NCI-H1105 (cell line): ENCODE results near the gene MGA.

Experiments used
- DNase-seq: peaks from one replicate; lab custom pipeline; 2025; lab: John Stamatoyannopoulos, UW

Gene MGA

DNA sequence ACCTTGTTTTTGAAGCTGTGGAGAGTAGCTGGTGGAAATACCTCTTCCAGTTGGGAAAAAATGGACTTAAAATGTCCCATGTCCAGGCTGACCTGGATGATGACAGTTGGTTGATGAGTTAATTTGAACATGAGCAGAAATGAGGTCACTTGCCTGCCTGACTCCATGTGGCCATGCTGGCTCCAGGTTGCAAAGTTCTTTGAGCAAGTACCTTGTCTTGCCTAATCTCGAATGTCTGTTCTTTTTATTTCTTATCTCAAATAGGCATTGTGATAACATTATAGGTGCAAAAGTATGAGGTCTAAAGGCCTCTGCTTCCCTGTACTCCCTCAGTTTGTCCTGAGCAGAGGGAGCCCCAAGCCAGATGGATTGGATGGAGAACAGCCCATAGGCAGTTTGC is 123.1 kb downstream of the MGA start:
- DNase-seq = no peak

DNA sequence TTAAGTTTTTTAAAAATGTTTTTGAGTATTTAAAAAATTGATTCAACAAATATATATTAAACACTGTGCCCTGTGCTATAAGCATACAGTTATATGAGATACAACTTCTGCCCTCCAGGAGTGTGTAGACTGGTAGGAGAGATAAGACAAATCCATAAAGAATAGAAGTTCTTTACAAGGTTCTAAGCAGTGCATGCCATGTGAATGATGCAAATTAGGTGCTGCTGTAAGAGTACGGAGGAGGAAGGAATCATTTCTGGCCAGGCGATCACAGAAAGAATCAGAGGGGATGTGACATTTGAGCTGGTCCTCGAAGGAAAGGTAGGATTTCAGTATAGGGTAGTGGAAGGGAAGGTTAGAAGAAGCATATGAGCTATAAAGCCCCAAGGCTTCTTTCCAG is 128.1 kb downstream of the MGA start:
- no peak for DNase-seq

DNA sequence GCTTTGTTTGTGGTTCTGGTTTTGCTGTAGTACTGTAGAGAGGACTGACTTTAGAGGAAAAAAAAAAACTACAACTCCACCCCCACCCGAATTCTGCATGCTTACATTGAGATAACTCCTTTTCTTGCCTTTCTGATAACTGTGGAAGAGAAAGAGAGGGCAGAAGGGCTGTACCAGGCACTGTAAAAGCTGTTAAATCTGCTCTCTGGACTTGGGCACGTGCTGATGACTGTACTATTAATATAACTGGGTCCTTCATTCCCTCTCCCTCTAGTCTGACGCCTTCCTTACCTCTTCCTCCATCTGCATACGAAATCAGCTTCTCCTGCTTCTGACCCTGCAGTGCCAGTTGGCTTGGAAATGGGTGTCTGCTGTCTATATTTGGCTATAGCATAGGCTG is 129.0 kb downstream of the MGA start:
- no peak for DNase-seq

DNA sequence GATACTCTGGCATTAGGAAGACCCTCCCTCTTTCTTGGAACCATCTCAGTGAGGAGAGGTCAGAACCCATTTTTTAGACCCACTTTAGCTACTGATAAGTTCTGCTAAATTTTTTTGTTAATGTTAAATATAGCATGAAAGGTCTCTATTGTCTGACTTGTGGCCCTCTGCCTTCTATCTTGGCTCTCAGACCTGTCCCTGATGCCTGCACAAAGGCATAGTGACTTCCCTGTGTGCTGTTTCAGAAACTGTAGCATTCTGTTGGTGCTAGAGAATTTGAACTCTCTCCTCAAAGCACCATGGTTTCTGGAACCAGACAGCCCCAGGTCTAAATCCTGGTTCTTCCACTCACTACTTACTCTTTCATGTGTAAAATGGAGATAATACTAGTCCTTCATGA is 129.5 kb downstream of the MGA start:
- DNase-seq = no peak

DNA sequence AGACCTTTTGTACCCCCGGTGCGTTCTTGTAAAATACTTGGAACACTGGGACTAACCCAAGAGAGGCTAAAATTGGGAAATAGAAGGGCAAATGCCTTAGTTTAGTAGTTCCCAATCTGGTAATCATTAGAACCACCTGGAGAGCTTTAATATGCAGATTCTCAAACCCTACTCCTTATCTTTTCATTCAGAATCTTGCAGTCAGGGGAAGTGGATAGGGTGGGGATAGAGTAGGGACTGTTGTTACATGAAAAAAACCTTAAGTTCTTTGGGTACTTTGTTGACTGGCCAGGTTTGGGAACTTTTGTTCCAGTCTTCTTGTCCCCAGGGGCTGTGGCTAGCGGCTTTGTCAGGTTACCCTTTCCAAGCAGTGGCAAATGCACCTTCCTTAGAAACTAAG is 130.0 kb downstream of the MGA start:
- DNase-seq = no peak

DNA sequence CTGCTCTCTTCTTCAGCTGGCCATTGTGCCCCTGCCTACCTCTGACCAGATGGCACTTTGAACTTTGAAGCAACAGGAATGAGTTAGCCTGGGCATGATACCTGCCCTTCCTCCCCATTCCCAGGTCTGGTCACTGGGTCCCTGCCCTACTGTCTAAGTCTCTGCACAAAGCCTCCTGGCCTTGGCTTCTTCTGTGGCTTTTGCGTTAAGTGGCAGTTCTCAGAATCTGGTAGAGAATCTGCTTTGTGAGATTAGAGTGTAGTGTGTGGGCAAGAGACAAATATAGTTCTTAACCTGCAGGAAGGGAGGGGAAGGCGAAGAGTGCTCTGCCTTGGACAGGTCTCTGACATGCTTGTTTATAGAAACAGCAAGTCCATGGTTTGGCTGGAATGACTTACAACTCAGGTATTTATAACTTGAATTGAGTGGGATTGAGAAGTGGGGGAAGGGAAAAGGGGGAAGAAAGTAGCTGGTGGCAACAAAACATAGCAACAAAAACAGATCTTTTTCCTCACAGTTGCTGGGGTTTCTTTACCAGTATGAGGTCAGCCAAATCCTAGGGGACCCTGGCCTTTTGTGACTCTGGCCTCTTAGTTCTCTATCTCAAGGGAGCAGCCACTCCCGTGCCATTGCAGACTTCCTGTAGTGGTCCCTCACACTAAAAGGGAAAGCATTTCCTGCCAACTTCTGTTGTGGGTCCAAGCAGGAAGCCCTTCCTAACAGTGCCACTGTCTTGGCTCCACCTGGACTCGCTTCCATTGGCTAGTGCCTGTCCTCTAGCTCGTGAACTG is 130.7 kb downstream of the MGA start:
- DNase-seq = no peak

DNA sequence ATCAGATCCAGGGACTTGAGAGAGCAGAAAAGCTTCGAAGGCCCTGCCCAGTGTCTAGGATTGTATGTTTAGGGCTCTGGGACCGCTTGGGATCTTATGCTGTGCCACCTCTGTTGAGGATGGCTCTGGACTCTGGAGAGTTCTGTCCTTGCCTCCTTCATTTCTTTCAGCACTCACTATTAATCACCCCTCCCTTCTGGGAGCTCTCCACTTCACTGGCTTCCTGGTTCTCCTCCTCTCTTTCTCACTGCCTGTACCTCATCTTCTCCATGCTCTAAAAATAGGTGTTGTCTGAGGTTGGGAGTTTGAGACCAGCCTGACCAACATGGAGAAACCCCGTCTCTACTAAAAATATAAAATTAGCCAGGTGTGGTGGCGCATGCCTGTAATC is 131.3 kb downstream of the MGA start:
- DNase-seq = no peak

DNA sequence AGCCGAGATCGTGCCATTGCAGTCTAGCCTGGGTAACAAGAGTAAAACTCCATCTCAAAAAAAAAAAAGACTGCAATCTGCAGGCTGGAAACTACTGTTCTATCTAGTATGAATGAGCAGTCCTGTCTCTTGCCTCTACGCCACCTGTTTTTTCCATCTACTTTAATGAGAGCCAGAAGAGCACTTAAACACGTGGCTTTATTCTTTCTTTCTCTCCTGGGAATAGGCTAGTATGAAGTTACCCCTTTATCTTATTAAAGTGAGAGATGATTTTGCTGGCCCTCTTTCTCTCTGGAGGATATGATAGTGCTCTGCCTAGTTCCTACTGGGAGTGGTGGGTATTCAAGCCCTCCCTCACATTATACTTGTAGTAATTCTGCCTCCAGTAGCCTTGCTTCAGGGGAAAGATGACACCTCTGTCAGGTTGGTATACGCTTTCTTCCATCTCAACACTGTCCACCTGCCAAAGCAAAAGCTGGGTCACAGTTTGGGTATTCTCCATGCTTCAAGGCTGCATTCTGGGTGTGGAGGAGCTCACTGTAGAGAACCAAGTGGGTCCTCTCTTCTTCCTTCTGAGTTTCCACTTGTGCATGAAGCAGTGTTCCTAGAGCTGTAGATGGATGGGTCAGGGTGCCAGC is 131.9 kb downstream of the MGA start:
- no peak for DNase-seq

DNA sequence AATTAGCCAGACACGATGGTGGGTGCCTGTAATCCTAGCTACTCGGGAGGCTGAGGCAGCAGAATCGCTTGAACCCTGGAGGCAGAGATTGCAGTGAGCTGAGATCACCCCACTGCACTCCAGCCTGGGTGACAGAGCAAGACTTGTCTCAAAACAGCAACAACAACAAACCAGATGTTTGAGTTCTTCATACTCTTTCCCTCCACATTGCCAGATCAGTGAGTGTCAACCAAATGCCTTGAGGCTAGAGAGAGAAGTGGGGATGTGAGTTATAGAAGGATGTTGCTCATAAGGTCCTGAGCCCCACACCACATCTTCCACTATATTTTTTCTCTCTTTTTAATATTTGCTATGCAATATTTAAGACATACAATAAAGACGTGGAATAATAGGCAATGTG is 133.9 kb downstream of the MGA start:
- DNase-seq = no peak

DNA sequence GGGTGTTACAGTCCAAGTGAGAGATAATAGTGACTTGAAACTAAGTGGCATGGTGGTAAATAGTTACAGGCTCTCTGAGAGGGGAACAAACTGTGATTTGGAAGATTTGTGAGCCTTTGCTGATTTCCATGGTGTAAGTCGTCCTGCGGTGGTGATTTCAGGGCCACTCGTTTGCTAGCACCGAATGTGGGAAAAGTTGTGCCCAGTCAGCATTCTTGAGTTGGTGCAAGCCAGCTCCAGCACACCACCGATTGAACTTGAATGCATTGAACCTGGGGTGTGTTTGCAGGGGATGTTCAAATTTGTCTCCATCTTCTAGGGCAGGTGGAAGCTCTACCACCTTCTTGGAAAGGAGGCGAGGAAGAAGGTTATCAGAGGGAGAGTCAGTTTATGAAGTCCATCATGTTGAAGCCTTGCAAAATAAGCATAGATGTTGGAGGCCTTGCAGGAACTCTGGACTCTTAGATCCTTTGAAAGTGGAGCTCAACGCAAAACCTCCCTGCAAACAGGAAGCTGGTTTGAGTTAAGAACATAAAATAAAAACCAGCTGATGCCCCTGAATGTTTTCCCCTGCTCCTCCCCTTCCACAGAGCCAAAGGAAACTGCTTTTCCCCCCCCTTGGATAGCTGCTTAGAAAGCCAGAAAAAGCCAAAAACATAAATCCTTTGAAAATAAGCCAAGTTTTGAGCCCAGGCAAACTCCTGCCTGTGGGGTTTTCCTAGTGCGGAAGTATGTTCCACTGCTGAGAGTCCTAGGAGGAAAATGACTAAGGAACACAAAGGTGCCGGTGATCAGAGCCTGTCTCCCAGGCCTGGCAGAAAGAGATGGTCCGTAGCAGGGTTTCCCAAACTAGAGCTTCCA is 136.0 kb downstream of the MGA start:
- no peak for DNase-seq

DNA sequence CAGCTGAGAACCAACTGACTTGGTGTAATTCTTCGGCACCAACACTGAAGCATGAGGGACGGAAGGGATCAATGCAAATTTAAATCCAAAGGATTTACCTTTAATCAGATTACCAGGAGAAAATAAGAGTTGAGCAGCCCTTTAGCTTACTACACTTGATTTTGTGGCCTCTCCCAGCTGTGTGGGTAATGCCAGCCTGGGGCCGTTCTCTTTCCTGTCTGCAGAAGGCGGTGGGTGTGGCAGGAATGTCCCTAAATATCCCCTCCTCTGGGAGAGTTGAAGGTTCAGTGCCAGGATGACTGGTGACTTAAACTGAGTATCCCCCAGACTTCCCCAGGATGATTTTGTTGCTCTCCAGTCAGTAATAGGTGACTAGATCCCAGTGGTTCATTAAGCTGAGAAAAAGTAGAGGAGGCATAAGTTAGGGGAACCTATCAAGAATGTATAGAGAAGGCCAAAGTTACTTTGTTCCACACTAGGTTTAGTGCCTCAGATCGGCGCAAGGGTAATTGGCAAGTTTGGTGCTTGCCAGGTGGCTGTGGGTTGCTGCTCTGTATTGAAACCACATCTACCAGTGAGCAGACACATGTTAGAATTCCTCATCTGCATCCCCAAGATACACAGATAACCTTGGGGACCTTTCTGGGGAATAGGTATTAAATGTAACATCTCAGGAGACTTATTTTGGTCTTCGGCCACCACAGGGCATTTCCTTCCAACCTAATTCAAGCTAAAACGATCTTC is 137.2 kb downstream of the MGA start:
- DNase-seq = no peak

DNA sequence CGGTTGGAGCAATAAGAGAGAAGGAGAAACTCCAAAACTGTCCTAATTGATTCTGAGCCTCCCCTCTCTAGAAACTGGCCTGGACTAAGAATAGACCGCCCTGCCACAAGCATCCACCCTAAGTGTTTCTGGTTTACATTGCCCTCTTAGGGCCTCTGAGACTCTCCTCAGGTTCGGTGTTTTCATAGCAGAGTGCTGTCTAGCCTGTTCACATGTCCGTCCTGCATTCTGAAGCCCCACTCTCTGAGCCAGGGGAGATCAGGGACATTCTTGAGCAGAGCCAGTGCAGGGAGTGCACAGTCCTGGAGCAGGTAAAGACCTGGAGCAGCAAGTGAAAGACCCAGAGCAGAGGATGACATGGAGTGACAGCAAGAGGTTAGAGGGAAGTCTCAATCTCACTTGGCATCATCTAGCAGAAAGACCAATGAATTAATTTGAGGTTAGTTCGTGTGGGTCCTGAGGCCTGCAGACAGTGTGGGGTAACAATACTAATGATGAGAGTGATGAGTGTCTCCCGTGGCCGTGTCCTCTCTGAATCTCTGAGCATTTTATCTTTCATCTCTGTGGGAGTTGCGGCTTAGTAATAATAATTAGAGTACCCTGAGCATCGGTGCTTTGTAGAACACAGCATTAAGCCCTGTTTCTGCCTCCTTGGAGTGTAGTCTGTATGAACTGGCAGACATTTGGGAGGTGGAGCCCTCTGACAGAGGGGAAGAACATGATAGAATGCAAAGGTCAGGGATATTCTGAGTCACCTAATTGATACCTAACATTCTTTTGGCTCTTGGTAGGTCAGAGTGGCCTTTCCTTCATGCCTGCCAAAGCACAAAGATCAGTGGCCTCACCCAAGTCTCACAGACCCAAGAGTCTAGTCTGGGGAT is 138.6 kb downstream of the MGA start:
- no peak for DNase-seq

DNA sequence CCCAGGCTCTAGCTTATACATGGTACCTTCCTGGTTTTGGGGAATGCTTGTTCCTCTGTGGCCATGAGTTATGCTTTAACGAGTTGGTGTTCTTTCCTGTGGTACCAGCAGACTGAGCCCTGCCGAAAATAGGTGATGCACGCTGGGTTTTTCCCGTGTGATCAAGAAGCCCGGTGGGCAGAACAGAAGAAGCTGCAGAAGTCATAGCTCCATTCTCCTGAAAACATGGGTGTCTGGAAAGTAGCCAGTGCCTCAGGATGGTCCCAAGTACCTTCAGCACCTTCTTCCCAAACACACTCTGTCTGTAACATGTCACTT is 139.2 kb downstream of the MGA start:
- DNase-seq = no peak

DNA sequence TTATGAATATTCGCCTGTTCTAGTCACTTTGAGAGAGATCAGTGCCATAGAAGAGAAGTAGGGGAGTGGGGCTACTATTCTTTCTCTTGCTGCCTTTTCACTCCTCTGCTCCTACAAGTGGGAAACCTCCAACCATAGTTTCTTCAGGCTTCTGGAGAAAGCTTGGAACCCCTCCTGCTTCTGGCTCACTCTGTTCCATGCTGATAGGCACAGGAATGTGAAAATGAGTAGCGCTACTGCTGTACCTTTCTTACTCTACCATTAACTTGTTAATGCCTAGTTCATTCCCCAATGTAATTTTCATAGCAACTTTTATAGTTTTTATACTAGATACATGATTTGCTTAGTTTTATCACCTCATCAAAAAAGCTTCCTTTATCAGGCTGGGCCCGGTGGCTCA is 141.0 kb downstream of the MGA start:
- DNase-seq = no peak

DNA sequence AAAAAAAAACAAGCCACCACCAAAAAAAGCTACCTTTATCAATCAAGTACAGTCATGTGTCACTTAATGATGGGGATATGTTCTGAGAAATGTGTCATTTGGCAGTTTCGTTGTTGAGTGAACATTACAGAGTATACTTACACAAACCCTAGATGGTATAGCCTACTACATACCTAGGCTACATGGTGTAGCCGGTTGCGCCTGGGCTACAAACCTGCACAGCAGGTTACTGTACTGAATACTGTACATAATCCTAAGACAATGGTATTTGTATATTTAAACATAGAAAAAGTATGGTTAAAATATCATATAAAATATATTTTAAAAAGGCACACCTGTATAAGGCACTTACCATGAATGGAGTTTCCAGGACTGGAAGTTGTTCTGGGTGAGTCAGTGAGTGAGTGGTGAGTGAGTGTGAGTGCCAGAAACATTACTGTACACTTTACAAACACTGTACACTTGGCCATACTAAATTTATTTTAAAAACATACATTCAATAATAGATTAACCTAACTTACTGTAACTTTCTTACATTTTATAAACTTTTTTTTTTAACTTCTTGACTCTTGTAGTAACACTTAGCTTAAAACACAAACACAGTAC is 141.7 kb downstream of the MGA start:
- DNase-seq = no peak

DNA sequence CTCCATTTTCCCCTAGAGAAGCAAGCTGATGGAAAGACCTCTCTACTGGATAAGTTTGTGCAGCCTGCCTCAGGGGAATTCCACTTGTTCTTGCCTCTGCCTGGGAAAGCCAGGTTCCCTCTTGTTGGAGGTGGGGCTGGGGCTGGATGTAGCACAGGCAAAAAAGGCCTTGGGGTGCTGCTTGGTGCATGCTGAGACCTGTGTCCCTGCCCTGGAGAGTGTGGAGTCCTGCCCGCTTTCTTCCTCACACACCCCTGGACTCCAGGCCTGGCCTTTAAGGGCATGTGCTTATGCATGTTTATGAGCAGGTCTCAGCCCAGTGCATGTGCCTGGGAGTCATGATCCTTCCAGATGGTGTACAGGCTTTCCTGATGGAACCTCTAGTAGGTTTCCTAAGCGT is 144.2 kb downstream of the MGA start:
- DNase-seq = no peak

DNA sequence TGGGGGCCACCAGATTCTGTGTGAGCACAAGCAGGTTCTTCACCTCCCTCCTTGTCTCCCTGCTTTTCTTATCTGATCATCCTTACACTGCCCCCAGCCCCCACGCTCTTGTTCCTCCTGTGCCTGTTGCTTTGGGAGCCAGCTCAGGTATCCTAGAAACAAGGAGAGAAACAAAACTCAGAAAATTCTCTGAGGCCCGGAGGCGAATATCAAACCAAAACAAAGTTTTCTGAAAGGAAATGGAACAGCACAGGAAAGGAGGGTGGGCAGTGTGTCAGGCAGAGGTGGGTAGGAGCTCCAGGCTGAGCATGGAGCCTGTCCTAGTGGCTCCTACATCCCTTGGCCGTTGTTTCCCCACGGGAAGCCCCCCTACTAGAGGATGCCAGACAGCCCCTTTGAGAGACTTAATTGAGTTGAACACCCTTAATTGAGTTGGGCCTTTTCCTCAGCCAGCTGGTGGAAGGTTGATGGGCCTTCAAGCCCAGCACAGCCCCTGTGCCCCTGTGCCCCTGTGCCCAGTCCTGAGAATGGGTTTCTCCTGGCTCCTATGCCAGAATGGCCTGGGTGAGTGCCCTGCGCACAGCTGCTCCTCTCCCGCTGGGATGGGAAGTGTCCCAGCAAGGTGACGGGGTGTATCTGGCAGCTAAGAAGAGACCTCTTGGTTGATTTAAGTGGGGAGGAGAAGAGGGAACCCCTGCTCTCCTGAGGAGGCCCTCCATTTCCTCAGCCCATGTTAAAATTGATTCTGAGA is 144.9 kb downstream of the MGA start:
- no peak for DNase-seq

DNA sequence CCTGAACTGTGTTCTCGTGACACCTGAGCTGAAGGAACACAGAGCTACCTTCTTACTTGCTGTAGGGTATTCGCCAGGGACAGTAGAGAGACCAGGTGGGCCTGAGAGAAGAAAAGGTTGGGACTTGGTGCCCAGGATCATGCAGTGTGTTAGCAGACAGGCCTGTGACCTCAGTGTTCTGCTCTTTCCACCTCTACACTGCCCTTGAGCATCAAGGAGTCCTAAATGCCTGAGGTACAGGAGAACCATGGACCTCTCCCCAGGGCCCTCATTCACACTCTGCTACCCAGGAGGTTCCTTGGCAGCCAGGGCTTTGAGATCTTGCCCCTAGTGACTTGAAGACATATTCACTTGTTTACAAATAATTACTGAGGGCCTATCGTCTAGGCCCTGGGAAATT is 145.5 kb downstream of the MGA start:
- no peak for DNase-seq

DNA sequence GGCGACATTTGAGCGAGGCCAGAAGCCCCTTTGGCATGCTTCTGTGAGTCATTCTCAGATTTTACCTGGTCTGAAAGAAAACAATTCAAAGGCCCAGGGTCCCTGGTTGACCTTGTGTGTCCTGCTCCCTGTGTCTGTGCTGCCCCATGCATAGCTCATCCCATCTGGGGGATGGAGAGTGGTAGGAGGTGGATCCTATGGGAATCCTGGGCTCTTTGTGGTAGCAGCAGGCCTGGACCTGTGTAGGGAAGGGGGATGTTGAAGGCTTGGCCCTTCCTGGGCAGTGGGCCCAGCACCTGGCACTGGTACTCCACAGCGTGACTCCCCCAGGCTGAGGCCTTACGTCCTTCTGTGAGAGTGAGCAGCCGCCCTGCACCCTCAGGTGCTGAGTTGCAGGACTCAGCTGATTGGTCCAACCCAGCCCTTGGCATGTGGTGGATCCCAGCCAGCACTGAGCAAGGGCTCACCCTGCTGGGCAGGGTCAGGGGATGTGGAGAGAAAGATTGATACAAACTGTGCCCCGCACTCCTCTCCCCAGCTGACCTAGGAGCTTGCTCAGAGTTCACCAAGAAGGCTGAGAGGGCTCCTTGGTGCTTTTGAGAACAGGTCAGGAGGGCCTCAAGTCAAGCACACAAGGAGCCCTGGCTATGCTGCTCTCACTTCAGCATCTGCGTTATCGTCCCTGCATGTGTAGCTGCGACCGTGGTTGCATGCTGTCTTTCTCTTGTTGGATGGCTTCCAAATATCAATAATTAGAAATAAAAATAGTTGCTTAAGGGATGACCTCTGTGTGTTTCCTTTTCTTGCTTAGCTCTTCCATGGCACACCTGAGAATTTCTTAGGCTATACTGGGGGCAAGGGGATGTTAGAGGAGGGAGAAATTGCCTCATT is 146.3 kb downstream of the MGA start:
- DNase-seq = peak; percentile 23
